NCI-H774 (cell line): ENCODE measurements around the gene ALPK1.
"Not testable (repeated sequence)": the region's sequence is repeated elsewhere in the genome, so short reads cannot be mapped to it uniquely, and the experiment has no call there.

Experiments used
- DNase-seq: peaks from one replicate; lab custom pipeline; 2025; lab: John Stamatoyannopoulos, UW

The ALPK1 gene

DNA sequence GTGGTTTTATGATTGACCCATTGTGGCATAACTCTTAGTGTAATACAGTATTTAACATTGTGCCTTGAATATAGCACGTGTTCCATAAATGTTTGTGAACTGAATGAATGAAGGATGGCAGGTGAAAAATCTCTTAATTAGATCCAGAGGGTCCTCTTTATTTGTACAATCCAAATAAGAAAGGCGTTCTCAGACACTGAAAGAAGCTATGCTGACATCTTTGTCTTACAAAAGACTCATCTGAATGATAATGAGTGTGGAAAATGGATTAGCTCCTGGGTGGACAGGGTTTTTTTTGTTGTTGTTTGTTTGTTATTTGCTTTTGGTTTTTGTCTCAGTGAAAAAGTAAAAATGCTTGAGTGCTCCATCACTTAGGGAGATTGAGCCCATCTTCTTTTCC, 156.2 kb downstream of the ALPK1 start:
- DNase-seq: no peak

DNA sequence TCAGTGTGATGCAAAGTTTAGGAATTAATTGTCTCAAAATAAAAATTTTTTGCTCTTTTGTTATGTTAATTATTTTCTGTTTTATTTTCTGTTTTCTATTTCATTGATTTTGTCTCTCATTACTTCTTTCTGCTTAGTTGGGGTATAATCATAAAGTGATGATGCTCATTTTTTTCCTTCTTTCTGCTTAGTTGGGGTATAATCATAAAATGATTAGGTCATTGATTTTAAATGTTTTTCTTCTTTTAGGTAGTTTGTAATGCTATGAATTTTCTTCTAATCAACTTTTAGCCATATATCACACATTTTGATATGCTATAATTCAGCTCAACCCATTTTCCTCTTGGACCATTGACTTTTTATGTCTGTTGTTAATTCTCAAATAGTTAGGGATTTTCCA, 175.1 kb downstream of the ALPK1 start:
- no peak for DNase-seq

DNA sequence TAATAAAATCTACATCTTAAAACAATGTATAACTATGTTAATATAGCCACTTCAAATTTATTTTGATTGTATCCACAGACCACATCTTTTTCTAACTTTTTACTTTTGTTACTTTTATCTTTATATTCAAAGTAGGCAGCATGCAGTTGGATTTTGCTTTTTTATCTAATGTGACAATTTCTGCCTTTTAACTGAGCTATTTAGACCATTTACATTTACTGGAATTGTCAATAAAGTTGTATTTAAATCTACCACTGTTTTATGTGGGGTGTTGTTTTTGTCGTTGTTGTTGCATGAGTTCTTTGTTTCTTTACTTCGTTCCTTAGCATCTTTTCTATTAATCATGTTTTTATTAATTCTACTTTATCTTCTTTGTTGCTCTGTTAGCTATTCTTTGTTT, 176.8 kb downstream of the ALPK1 start:
- DNase-seq: no peak

DNA sequence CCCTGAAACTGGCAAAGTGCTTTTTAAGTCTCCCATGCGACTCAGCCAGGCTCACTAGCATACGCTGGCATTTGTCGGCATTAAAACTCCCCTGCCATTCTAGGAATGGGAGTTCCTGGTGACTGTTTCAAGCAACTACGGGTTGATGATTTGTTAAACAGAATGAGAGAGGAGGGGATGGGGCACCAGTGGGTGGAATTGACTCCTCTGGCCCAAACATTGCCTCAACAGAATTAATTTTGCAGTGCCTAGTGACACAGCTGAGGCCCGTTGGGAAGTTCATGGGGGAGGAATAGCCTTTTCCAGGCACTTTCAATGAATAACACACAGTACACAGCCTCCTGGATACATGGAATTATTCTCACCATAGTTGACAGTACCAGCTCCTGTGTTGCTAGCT, 188.8 kb downstream of the ALPK1 start:
- DNase-seq: no peak

DNA sequence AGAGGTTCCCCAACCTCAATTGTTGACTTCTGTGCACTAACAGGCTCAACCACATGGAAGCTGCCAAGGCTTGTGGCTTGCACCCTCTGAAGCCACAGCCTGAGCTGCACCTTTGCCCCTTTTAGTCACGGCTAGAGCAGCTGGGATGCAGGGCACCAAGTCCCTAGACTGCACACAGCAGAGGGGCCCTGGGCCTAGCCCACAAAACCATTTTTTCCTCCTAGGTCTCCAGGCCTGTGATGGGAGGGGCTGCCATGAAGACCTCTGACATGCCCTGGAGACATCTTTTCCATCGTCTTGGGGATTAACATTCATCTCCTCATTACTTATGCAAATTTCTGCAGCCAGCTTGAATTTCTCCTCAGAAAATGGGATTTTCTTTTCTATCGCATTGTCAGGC, 193.6 kb downstream of the ALPK1 start:
- DNase-seq: not testable (repeated sequence)
